Measurements from ENCODE around the gene RPE65. TPM values are rescaled to one million over a fixed set of nuclear protein-coding genes. Genes with fewer than 3 reads are reported as not detected.

Gene RPE65
- total RNA-seq, 1 donor from 2014 or later: 0.16 TPM

Small RNA genes within 50 kb of the gene (small RNA-seq; reads per million reads assigned to genes)
- not detected for gene AL139413.1

Other genes with a start within 250 kb of the RPE65 start
- gene WLS, start 217.4 kb downstream of the RPE65 start, total RNA-seq: 29.2 TPM
- 4.2 TPM for gene DEPDC1, start 47.1 kb upstream of the RPE65 start, total RNA-seq